NCI-H146 (cell line): ENCODE measurements around the gene FOXK2.

Source experiments
- DNase-seq: peaks from one replicate; lab custom pipeline; 2025; lab: John Stamatoyannopoulos, UW

Gene FOXK2

GRCh38 chr17:82518826-82519810 lies at the start of gene FOXK2:
FOXK2 (plus strand) TSS chr17:82519732; CDS start chr17:82519889, 157 bp downstream.
- peak; percentile 95 for DNase-seq

GRCh38 chr17:82470065-82470464 lies 49.5 kb upstream of the FOXK2 start:
- no peak for DNase-seq

- DNase-seq: no peak
Observed at GRCh38 chr17:82474223-82475010, 45.1 kb upstream of the FOXK2 start.

GRCh38 chr17:82475458-82475857 lies 44.1 kb upstream of the FOXK2 start:
- DNase-seq: no peak

DNA sequence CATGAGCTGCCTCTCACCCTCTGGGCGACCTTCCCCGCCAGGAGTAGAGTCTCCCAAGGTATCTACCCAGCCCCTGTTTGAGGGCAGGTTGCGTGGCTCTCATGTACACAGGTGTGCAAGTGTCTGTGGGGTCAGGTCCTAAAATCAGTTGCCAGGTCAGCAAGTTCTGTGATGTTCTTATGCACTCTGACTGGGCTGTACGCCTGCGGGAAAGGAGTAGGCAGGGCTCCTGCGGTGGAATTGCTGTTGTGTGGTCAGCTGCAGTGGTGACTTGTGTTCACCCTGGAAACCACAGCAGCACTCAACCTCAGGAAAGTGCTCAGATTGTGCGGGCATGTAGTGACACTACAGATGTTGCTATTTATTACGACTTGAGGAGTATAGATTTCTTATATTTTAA lies 41.6 kb upstream of the FOXK2 start:
- no peak for DNase-seq

GRCh38 chr17:82479602-82480001 lies 39.9 kb upstream of the FOXK2 start:
- DNase-seq: no peak

DNA sequence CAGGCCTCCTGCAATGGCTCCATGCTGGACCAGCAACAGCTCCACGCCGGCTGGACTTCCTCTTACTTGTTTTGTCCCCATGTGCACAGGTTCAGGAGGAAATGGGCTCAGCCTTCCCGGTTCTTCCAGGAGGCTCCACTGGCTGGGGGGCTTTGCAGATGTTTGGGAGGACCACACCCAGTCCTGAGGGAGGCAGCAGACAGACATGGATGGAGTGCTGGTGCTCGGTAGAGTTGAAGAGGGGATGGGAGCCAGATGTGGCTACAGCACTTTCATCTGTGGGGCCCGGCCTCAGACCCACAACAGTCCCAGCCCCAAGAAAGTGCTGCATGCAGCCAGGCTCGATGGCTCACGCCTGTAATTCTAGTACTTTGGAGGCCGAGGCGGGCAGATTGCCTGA lies 39.2 kb upstream of the FOXK2 start:
- DNase-seq: no peak

- DNase-seq: no peak
Observed at GRCh38 chr17:82483204-82483660, 36.3 kb upstream of the FOXK2 start.

DNA sequence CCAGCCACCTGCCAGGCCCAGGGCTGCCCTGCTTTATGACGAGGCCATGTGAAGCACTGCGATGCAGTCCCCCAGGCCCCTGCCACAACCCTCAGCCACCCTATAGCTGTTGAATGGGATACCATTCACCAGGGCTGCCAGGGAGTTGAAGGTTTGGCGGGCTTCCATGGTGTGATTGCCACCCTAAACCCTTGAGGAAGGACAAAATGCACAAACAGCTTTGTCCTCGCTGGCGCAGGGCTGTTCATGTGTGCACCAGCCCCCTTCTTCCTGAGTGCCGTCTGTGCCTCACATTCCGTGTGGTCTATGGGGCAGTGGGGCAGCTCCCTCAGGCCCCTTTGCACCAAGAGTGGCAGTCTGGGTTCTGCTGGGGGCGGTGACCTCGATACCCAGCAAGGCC lies 35.7 kb upstream of the FOXK2 start:
- DNase-seq: no peak

GRCh38 chr17:82486231-82487094 lies 33.1 kb upstream of the FOXK2 start:
- DNase-seq: no peak

DNA sequence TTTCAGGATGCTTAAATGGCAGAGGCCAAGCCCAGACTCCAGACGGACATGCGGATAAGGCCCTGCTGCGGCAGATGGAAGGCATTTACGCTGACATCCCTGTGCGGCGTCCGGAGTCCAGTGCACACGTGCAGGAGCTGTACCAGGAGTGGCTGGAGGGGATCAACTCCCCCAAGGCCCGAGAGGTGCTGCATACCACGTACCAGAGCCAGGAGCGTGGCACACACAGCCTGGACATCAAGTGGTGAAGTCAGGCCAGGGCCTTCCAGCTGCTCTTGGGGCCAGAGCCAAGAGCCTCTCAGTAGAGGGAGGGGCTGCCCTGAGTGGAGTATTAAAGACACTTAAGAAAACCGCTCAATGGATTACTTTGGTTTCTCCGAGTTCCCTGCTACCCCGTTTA lies 31.6 kb upstream of the FOXK2 start:
- DNase-seq: no peak

- DNase-seq: no peak
Observed at GRCh38 chr17:82489117-82489516, 30.4 kb upstream of the FOXK2 start.

DNA sequence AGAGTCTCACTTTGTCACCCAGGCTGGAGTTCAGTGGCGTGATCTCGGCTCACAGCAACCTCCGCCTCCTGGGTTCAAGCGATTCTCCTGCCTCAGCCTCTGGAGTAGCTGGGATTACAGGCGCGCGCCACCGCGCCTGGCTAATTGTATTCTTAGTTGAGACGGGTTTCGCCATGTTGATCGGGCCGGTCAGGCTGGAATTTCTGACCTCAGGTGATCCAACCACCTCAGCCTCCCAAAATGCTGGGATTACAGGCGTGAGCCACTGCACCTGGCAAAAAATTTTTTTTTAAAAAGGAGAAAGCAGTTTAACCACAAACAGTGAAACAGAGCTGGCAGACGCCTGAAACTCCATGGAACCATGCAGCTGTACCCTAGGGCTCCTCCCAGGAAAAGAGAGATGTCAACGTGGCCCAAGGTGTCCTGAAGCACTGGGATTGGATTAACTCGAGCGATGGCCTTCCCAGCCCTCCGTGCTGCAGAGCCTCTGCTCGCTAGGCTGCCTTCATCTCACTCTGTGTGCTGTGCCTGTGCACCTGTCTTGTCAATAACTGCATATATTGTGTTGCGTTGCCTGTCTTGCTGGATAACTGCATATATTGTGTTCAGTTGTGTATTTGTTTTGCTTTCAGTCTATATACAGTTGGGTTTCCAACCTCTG lies 29.6 kb upstream of the FOXK2 start:
- peak; percentile 32 for DNase-seq

- DNase-seq: peak; percentile 92
Observed at GRCh38 chr17:82490512-82491195, 28.9 kb upstream of the FOXK2 start.

- no peak for DNase-seq
Observed at GRCh38 chr17:82491196-82491530, 28.4 kb upstream of the FOXK2 start.

DNA sequence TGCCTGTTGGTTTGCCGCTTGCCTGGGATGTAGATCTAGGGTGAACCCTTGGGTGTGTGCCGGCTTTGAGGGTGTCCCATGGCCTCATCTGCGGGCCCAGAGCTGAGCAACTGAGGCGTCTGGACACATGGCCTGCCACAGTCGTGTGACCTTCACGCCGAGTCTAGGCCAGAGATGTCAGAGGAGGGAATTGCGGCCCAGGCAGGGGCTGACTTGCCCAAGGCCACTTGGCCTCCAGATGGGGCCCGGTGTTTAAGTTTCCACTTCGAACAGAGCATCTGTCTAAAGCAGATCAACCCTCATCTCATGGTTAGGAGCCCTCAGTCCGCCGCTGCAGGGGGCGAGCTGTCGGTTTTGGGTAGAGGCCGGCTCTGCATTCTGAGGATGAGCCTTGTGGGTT lies 28.0 kb upstream of the FOXK2 start:
- DNase-seq: no peak

GRCh38 chr17:82492643-82493225 lies 26.8 kb upstream of the FOXK2 start:
- DNase-seq: no peak

DNA sequence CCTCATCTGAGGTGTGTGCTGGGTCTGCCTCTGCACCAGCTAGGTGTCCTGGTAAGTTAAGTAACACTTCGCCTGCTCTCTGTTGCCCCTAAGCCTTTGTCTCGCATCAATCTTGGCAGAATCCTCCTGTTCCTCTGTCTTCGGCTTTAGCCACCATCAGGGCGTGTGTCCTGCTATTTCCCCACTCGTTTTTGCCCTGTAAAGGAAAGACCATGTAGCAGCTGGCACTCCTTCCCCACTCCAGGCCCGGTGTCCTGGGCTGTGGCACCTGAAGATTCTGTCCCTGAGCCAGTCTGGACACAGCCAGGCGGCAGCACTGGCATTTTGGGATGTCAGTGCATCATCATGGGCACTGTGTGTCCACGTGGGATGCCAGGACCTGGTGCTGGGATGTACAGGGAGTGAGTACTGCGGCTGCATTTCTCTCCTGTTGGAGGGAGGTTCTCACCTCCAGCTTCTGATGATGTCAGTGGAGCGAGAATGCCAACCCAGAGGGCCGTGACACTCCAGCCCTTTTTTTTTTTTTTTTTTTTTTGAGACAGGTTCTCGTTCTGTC lies 26.2 kb upstream of the FOXK2 start:
- no peak for DNase-seq

DNA sequence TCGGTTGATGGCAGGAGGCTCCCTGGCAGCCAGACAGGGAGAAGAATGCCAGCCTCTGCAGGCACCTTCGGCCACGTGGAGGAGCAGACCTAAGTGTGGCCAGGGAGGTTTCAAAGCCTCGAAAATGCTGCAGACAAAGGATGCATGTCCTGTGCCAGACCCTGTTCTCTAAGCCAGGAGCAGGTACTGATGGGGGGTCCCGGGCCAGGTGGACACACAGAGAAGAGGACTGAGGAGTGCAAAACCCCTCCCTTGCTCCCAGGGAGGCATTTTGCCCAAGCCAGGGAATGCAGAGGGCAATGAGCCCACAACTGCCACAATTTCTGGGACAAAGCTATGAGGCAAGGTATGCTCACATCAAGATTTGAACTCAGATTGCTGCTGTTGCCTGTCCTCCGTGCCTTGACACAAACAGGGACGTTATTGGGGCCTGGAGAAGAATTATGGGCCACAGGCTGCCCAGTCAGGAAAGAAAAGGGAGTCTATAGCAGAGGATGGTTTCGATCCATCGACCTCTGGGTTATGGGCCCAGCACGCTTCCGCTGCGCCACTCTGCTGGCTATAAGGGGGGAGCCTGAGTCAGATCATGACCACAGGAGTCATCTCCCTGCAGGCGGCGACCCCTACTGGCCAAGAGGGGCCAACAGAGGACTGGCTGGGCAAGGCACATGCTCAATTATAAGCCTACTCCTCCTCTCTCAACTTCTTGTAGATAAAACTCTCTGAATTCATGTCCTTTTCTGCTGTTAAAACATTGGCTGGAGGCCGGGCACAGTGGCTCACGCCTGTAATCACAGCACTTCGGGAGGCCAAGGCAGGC lies 25.1 kb upstream of the FOXK2 start:
- DNase-seq: peak; percentile 96
